CD4-positive, alpha-beta memory T cell (primary cell): ENCODE data around the gene SIX5. TPM values are rescaled to one million over a fixed set of nuclear protein-coding genes. Genes with fewer than 3 reads are reported as not detected.
A peak's percentile ranks its signal among the peaks of the same experiment; 100 is the strongest.
"Not testable (repeated sequence)": the region's sequence is repeated elsewhere in the genome, so short reads cannot be mapped to it uniquely, and the experiment has no call there.

ENCODE experiments used
- CTCF ChIA-PET: fragments of 350-600 bp; sonication (Branson Sonifier 250); formaldehyde crosslinking; loops from one replicate; lab custom pipeline; 2021; ENCODE audit warnings: inconsistent platforms; ENCODE audit not compliant: partially characterized antibody; lab: Charles Lee
- POLR2A ChIA-PET: fragments of 350-600 bp; sonication (Branson Sonifier 250); formaldehyde crosslinking; loops from one replicate; lab custom pipeline; 2021; ENCODE audit not compliant: partially characterized antibody; lab: Charles Lee
- DNase-seq, 5 donors: peaks; one replicate each; pipeline versions ENCODE4 v3.0.0 to v3.0.0-alpha.2; 2020 to 2022; ENCODE audit warnings: mixed read lengths in 1 of 5
- H3K27ac ChIP-seq: one replicate; pipeline ENCODE4 v1.7.0; 2013; ENCODE audit warnings: low read depth, low read length
- H3K27me3 ChIP-seq: 2 replicates; pipeline ENCODE4 v1.7.0; 2013; ENCODE audit warnings: mild to moderate bottlenecking, low read length, moderate library complexity; ENCODE audit not compliant: insufficient read depth
- H3K36me3 ChIP-seq: 2 replicates; pipeline ENCODE4 v1.7.0; 2013; ENCODE audit warnings: mild to moderate bottlenecking, low read length, moderate library complexity; ENCODE audit not compliant: insufficient read depth
- H3K4me1 ChIP-seq: 2 replicates; pipeline ENCODE4 v1.7.0; 2013; ENCODE audit warnings: mild to moderate bottlenecking, low read length, moderate library complexity; ENCODE audit not compliant: insufficient read depth
- H3K4me3 ChIP-seq, 2 donors: one replicate each; pipeline ENCODE4 v1.7.0; 2013; ENCODE audit warnings: low read length in 2 of 2, mild to moderate bottlenecking in 1 of 2
- H3K9me3 ChIP-seq, 2 donors: one replicate each; pipeline ENCODE4 v1.7.0; 2013; ENCODE audit warnings: low read length in 2 of 2, control low read depth in 1 of 2; ENCODE audit not compliant: control insufficient read depth in 1 of 2
- H3K27ac Mint-ChIP-seq, 7 donors: one replicate each; pipeline ENCODE4 v1.8.0; 2020 to 2021; ENCODE audit warnings: mixed read lengths in 7 of 7, mild to moderate bottlenecking in 6 of 7, inconsistent platforms in 3 of 7, moderate library complexity in 3 of 7
- H3K27me3 Mint-ChIP-seq, 2 donors: one replicate each; pipeline ENCODE4 v1.8.0; 2020 to 2021; ENCODE audit warnings: mixed read lengths in 2 of 2
- H3K36me3 Mint-ChIP-seq, 2 donors: one replicate each; pipeline ENCODE4 v1.8.0; 2020 to 2021; ENCODE audit warnings: mixed read lengths in 2 of 2, inconsistent platforms in 1 of 2, mild to moderate bottlenecking in 1 of 2
- H3K4me1 Mint-ChIP-seq, 4 donors: one replicate each; pipeline ENCODE4 v1.8.0; 2020 to 2021; ENCODE audit warnings: mixed read lengths in 4 of 4, mild to moderate bottlenecking in 1 of 4
- H3K4me3 Mint-ChIP-seq, 8 donors: one replicate each; pipeline ENCODE4 v1.8.0; 2020 to 2021; ENCODE audit warnings: mixed read lengths in 8 of 8, mild to moderate bottlenecking in 7 of 8, moderate library complexity in 6 of 8, inconsistent platforms in 3 of 8
- H3K9me3 Mint-ChIP-seq, 8 donors: one replicate each; pipeline ENCODE4 v1.8.0; 2020 to 2021; ENCODE audit warnings: mixed read lengths in 8 of 8, mild to moderate bottlenecking in 5 of 8, inconsistent platforms in 3 of 8, moderate library complexity in 1 of 8
- intact Hi-C: fragments of 100-400 bp; cut with micrococcal nuclease; formaldehyde crosslinking; loops from one replicate; pipeline ENCODE4 v1.15.1; 2023
- polyA plus RNA-seq, 2 donors: library from polyadenylated mRNA; unstranded; fragments of 300-500 nt; fragmentation: Illumina TruSeq; gene quantifications; one replicate each; pipeline ENCODE4 v1.2.3, GENCODE V29; 2021
- total RNA-seq, 2 experiments: library from RNA; stranded (reverse); gene quantifications; one replicate each; pipeline ENCODE4 v1.2.3, GENCODE V29; 2021

Gene SIX5
- total and polyA plus RNA-seq, 4 experiments from 2014 or later: 0.08 to 1.7 (median 1.5) TPM; not detected in 1

GRCh38 chr19:45804140-45804958 is 35.3 kb upstream of the SIX5 start:
- intact Hi-C loops: no loop called here
- no peak overlapping the region for H3K27ac Mint-ChIP-seq
- no peaks in the 10 kb centered on the region for H3K9me3 Mint-ChIP-seq
- H3K4me1 Mint-ChIP-seq: no peaks in the 10 kb centered on the region
- Histone ChIP-seq H3K4me3 (no peak overlapping the region), H3K4me1 (no peaks in the 10 kb centered on the region), H3K9me3 (no peaks in the 10 kb centered on the region), H3K36me3 (no peaks in the 10 kb centered on the region), H3K27ac (no peak overlapping the region), H3K27me3 (peaks cover under 1% of the 10 kb centered on the region)
- no peaks in the 10 kb centered on the region for H3K36me3 Mint-ChIP-seq
- peaks cover 3 to 6% of the 10 kb centered on the region in 2 donors for H3K27me3 Mint-ChIP-seq
- ChIA-PET CTCF (interaction anchor here (0.6 to 12.2 kb wide), 3 partner anchors 13 to 36 kb away, joined by 3 to 238 read pairs (median 11); partner anchors contain the start of gene SIX5), POLR2A (no interaction called here)
- DNase-seq: no peak
- no peak overlapping the region for H3K4me3 Mint-ChIP-seq

- H3K27me3 ChIP-seq: peaks cover 3% of the 10 kb centered on the region
- H3K9me3 ChIP-seq: no peaks in the 10 kb centered on the region
- Mint-ChIP-seq H3K4me1 (peaks cover 0 to 6% (median 4%) of the 10 kb centered on the region in 4 donors), H3K27me3 (peaks cover 8 to 12% of the 10 kb centered on the region in 2 donors), H3K4me3 (no peak overlapping the region), H3K27ac (no peak overlapping the region), H3K36me3 (no peaks in the 10 kb centered on the region), H3K9me3 (no peaks in the 10 kb centered on the region)
- ChIA-PET POLR2A (interaction anchor here (4.2 kb wide), 1 partner anchor 31 kb away, joined by 84 read pairs; the partner anchor contains the start of gene SIX5), CTCF (interaction anchor here (1.2 to 12.2 kb wide), 4 partner anchors 11 to 33 kb away, joined by 3 to 238 read pairs (median 4); partner anchors contain the start of genes RSPH6A and SIX5)
- no peaks in the 10 kb centered on the region for H3K36me3 ChIP-seq
- H3K4me1 ChIP-seq: peaks cover 4% of the 10 kb centered on the region
- intact Hi-C loops: no loop called here
- no peak overlapping the region for H3K27ac ChIP-seq
- H3K4me3 ChIP-seq: no peak overlapping the region
- no peak for DNase-seq
Observed at GRCh38 chr19:45801603-45802175, 32.6 kb upstream of the SIX5 start.

DNA sequence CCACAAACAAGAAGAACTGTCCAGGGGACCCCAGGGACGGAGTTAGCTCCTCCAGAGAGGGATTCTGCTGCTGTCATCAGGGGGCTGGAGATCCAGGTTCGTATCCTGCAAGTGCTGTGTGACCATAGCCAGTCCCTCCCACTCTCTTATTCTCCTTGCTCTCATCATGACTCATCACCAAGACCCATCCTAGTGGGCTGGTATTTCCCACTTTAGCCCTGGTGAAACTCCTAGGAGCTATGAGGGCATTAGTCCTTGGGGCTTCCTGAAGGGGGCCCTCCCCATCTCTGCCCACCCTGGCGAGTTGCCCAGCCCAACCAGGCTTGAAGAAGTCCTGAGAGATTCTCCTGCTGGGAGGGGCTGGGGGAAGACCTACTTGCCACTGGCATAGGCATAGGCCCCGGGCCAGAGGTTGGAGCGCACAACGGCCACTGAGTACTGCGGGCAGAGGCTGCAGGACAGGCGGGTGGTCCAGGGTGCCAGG is 31.1 kb upstream of the SIX5 start:
- CTCF ChIA-PET: interaction anchor here (0.6 to 12.2 kb wide), 14 partner anchors 9 to 82 kb away, joined by 3 to 238 read pairs (median 5); partner anchors contain the start of genes FBXO46 and SIX5
- DNase-seq: no peak
- no peaks in the 10 kb centered on the region for H3K36me3 Mint-ChIP-seq

GRCh38 chr19:45799541-45799940 is 30.5 kb upstream of the SIX5 start:
- H3K36me3 Mint-ChIP-seq, H3K36me3 ChIP-seq, H3K4me3 Mint-ChIP-seq, H3K9me3 Mint-ChIP-seq, H3K27me3 ChIP-seq, H3K27ac Mint-ChIP-seq, H3K4me1 ChIP-seq, H3K4me3 ChIP-seq, H3K9me3 ChIP-seq, DNase-seq, H3K27ac ChIP-seq: not testable (repeated sequence)
- POLR2A ChIA-PET: interaction anchor here (0.8 to 4.2 kb wide), 5 partner anchors 15 to 29 kb away, joined by 3 to 84 read pairs (median 3); partner anchors contain the start of gene SIX5
- intact Hi-C loops: loop anchor here (1.0 to 10.0 kb wide), 2 partner anchors 29 to 195 kb away; partner anchors contain the start of gene CCDC61
- Mint-ChIP-seq H3K4me1 (peaks cover 4 to 10% (median 5%) of the 10 kb centered on the region in 4 donors), H3K27me3 (peaks cover 13 to 20% of the 10 kb centered on the region in 2 donors)
- CTCF ChIA-PET: interaction anchor here (0.6 to 12.2 kb wide), 24 partner anchors 9 to 122 kb away, joined by 3 to 238 read pairs (median 4); partner anchors contain the start of genes FBXO46, MYPOP and SIX5

More for the DNA sequence above, 31.1 kb upstream of the SIX5 start:
- H3K27ac ChIP-seq: no peak overlapping the region
- H3K9me3 Mint-ChIP-seq: no peaks in the 10 kb centered on the region
- H3K4me3 Mint-ChIP-seq: no peak overlapping the region
- no peak overlapping the region for H3K4me3 ChIP-seq
- intact Hi-C loops: no loop called here
- no peaks in the 10 kb centered on the region for H3K36me3 ChIP-seq
- POLR2A ChIA-PET: interaction anchor here (1.1 to 4.2 kb wide), 2 partner anchors 15 to 30 kb away, joined by 3 to 84 read pairs; partner anchors contain the start of gene SIX5
- H3K27ac Mint-ChIP-seq: no peak overlapping the region
- H3K27me3 ChIP-seq: peaks cover 3% of the 10 kb centered on the region
- peaks cover 4% of the 10 kb centered on the region for H3K4me1 ChIP-seq
- peaks cover 11 to 15% of the 10 kb centered on the region in 2 donors for H3K27me3 Mint-ChIP-seq
- H3K4me1 Mint-ChIP-seq: peaks cover 0 to 6% (median 4%) of the 10 kb centered on the region in 4 donors
- no peaks in the 10 kb centered on the region for H3K9me3 ChIP-seq

DNA sequence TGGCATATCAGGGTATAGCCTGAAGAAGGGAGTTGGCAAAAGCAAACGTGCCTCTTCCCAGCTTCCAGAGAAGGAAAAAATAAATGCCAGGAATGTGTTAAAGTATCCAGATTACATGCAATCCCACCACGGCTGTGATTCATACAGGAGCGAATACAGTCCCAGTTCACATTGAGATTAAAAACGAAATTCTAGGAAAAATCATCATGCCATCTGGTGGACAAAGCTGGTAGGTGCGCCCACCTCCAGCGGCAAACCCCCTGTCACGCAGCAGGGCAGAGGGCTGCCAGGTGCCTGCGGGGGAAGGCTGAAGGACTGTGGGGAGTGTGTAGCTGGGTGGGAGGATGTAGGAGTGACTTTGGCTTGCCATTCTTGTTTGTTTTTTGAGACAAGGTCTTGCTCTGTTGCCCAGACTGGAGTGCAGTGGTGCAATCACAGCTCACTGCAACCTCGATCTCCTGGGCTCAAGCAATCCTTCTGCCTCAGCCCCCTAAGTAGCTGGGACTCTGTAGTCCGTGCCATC is 30.0 kb upstream of the SIX5 start:
- POLR2A ChIA-PET: interaction anchor here (0.8 to 4.2 kb wide), 4 partner anchors 16 to 29 kb away, joined by 3 to 84 read pairs (median 3); partner anchors contain the start of gene SIX5
- no peaks in the 10 kb centered on the region for H3K9me3 Mint-ChIP-seq
- H3K27me3 Mint-ChIP-seq: peaks cover 13 to 20% of the 10 kb centered on the region in 2 donors
- Histone ChIP-seq H3K9me3 (no peaks in the 10 kb centered on the region), H3K27ac (no peak overlapping the region), H3K27me3 (peaks cover 7% of the 10 kb centered on the region), H3K4me1 (peaks cover 4% of the 10 kb centered on the region), H3K4me3 (no peak overlapping the region), H3K36me3 (no peaks in the 10 kb centered on the region)
- intact Hi-C loops: loop anchor here (1.0 to 10.0 kb wide), 2 partner anchors 29 to 196 kb away; partner anchors contain the start of gene CCDC61
- CTCF ChIA-PET: interaction anchor here (0.9 to 12.2 kb wide), 24 partner anchors 8 to 121 kb away, joined by 3 to 238 read pairs (median 4); partner anchors contain the start of genes FBXO46, MYPOP and SIX5
- DNase-seq: peak in 4 of 5 donors; percentile 57 to 65 (median 59)
- peak overlapping the region in 1 of 7 donors; percentile 71 for H3K27ac Mint-ChIP-seq
- H3K36me3 Mint-ChIP-seq: no peaks in the 10 kb centered on the region
- peaks cover 4 to 12% (median 6%) of the 10 kb centered on the region in 4 donors for H3K4me1 Mint-ChIP-seq
- no peak overlapping the region for H3K4me3 Mint-ChIP-seq

DNA sequence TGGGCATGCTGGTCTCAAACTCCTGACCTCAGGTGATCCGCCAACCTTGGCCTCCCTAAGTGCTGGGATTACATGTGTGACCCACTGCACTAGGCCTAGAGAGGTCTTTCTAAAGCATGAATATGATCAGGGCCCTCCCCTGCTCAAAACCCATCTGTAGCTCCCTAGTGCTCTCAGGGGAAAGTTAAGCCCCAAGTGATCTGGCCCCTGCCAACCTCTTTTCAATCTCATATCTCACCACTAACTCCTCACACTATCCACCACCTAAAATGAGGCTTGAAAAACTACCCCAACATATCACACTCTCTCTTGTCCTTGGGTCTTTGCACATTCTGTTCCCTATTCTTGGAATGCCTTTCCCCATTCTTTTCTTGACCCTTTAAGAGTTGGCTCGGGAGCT is 25.6 kb upstream of the SIX5 start:
- peaks cover 7% of the 10 kb centered on the region for H3K27me3 ChIP-seq
- no peak overlapping the region for H3K27ac ChIP-seq
- intact Hi-C loops: loop anchor here (10.0 kb wide), 1 partner anchor 200 kb away; the partner anchor contains the start of gene CCDC61
- H3K27me3 Mint-ChIP-seq: peaks cover 12 to 24% of the 10 kb centered on the region in 2 donors
- H3K9me3 ChIP-seq: no peaks in the 10 kb centered on the region
- no peaks in the 10 kb centered on the region for H3K9me3 Mint-ChIP-seq
- H3K36me3 ChIP-seq: no peaks in the 10 kb centered on the region
- no peak for DNase-seq
- peak overlapping the region in 6 of 8 donors; percentile 1 to 54 (median 34) for H3K4me3 Mint-ChIP-seq
- ChIA-PET CTCF (interaction anchor here (1.1 to 12.2 kb wide), 2 partner anchors 26 to 79 kb away, joined by 3 to 238 read pairs; partner anchors contain the start of gene SIX5), POLR2A (interaction anchor here (1.2 to 1.6 kb wide), 2 partner anchors 25 to 65 kb away, joined by 3 to 8 read pairs; no protein-coding TSS in a partner anchor)
- H3K4me3 ChIP-seq: no peak overlapping the region
- H3K36me3 Mint-ChIP-seq: peaks cover 0 to 16% of the 10 kb centered on the region in 2 donors
- peaks cover 30 to 44% (median 34%) of the 10 kb centered on the region in 4 donors for H3K4me1 Mint-ChIP-seq
- H3K27ac Mint-ChIP-seq: peak overlapping the region in 3 of 7 donors; percentile 13 to 93 (median 73)
- H3K4me1 ChIP-seq: peaks cover 36% of the 10 kb centered on the region
